Mucosa of descending colon (tissue), 3 donors: ENCODE data around the gene AWAT1. TPM values are rescaled to one million over a fixed set of nuclear protein-coding genes. Genes with fewer than 3 reads are reported as not detected.
A peak's percentile ranks its signal among the peaks of the same experiment; 100 is the strongest.

Experiments
- ATAC-seq: fragments of 200-7000 bp; cut with Tn5 transposase; one replicate; pipeline ENCODE4 v1.9.1; 2020; ENCODE audit warnings: mild to moderate bottlenecking, moderate library complexity
- DNase-seq, 3 donors: peaks; one replicate each; pipeline ENCODE4 v3.0.0-alpha.2; 2020
- H3K36me3 ChIP-seq: fragments of 200-600 bp; one replicate; pipeline ENCODE4 v1.8.0; 2021; ENCODE audit warnings: low read depth, mild to moderate bottlenecking
- H3K4me1 ChIP-seq: fragments of 200-600 bp; one replicate; pipeline ENCODE4 v1.8.0; 2021; ENCODE audit warnings: low read depth, mild to moderate bottlenecking
- H3K4me3 ChIP-seq: fragments of 200-600 bp; one replicate; pipeline ENCODE4 v1.8.0; 2021; ENCODE audit warnings: mild to moderate bottlenecking
- H3K9me3 ChIP-seq: fragments of 200-600 bp; one replicate; pipeline ENCODE4 v1.8.0; 2021; ENCODE audit warnings: mild to moderate bottlenecking
- intact Hi-C, 2 donors: fragments of 100-400 bp; cut with DNase I in 1 of 2; cut with micrococcal nuclease in 1 of 2; formaldehyde crosslinking; loops; one replicate each; pipeline versions ENCODE4 v1.11.0 to v1.11.1; 2022; cut with DNase I, micrococcal nuclease
- total RNA-seq, 3 donors: library from RNA; stranded (reverse); fragmentation: NEBNext Ultra II Directional in 2 of 3; extraction: Animal tissue kit (Norgen Biotek cat#: 25700) in 2 of 3; gene quantifications; one replicate each; pipeline versions ENCODE4 v1.2.1 to v1.2.4, GENCODE V29; 2021 to 2023
- TF ChIP-seq, protein P1 (sequence below): fragments of 200-600 bp; IDR thresholded peaks from one replicate; pipeline ENCODE4 v1.8.0; 2022; ENCODE audit warnings: antibody characterized with exemption, mild to moderate bottlenecking
- donor health status: DM: no; HTN: no; CAD: no; lungs with moderate emphysema.
- donor health status: DM: no; HTN: no; CAD: no.
- donor health status: DM: no; HTN: yes; CAD: no.

Gene AWAT1
- total RNA-seq, 3 donors from 2014 or later: not detected

DNA sequence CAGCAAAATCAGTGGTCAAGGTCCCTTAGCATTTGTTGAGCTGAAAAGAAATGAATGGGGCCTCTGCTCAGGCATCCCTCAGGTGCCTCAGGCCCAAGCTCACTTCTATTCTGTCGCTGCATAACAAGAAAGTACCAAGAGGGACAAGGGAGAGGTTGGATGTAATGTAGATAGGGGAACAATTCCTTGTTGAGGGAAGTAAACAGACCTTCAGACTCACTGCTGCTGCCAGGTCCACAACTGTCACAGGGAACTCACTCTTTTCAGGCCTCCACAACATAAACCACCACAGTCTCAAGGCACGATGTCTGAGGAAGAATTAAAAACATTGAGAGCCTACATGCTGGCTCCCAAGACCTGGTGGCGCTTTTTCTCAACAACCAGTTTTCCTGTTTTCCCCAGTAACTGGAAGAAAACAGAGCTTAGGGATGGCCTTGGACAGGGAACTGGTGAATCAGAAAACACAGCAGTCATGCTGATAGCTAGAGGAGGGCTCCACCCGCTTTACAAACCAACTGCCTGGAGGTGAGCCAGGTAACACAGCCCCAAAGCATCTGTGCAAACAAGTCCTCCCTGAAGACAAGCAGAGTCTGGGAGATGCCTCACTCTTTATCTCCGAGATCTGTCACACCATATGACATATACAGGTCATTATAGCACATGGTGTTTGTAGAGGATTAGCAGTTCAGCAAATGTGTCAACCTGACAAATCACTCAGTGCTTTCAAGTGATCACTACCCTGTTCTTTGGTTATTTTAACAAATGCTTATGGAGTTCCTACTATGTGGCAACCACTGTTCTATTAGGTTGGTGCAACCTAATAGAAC, 14.3 kb upstream of the AWAT1 start:
- Histone ChIP-seq H3K9me3 (no peaks in the 10 kb centered on the region), H3K4me1 (no peaks in the 10 kb centered on the region), H3K36me3 (no peaks in the 10 kb centered on the region), H3K4me3 (no peak overlapping the region)
- intact Hi-C loops: no loop called here
- ATAC-seq: peak; percentile 97
- TF ChIP-seq, protein P1, sequence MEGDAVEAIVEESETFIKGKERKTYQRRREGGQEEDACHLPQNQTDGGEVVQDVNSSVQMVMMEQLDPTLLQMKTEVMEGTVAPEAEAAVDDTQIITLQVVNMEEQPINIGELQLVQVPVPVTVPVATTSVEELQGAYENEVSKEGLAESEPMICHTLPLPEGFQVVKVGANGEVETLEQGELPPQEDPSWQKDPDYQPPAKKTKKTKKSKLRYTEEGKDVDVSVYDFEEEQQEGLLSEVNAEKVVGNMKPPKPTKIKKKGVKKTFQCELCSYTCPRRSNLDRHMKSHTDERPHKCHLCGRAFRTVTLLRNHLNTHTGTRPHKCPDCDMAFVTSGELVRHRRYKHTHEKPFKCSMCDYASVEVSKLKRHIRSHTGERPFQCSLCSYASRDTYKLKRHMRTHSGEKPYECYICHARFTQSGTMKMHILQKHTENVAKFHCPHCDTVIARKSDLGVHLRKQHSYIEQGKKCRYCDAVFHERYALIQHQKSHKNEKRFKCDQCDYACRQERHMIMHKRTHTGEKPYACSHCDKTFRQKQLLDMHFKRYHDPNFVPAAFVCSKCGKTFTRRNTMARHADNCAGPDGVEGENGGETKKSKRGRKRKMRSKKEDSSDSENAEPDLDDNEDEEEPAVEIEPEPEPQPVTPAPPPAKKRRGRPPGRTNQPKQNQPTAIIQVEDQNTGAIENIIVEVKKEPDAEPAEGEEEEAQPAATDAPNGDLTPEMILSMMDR: no peak
- DNase-seq: peak; percentile 32 to 55 (median 47)

- H3K9me3 ChIP-seq: no peaks in the 10 kb centered on the region
- no peak for ATAC-seq
- H3K4me1 ChIP-seq: no peaks in the 10 kb centered on the region
- intact Hi-C loops: no loop called here
- no peak overlapping the region for H3K4me3 ChIP-seq
- no peaks in the 10 kb centered on the region for H3K36me3 ChIP-seq
- TF ChIP-seq, protein P1: no peak
- no peak for DNase-seq
Measured at GRCh38 chrX:70226048-70226447, 8.4 kb upstream of the AWAT1 start.

GRCh38 chrX:70226687-70227086, 7.8 kb upstream of the AWAT1 start:
- ATAC-seq (no peak), DNase-seq (no peak)
- H3K4me3 ChIP-seq: no peak overlapping the region
- H3K9me3 ChIP-seq: no peaks in the 10 kb centered on the region
- H3K4me1 ChIP-seq: no peaks in the 10 kb centered on the region
- TF ChIP-seq, protein P1: no peak
- no peaks in the 10 kb centered on the region for H3K36me3 ChIP-seq
- intact Hi-C loops: no loop called here

DNA sequence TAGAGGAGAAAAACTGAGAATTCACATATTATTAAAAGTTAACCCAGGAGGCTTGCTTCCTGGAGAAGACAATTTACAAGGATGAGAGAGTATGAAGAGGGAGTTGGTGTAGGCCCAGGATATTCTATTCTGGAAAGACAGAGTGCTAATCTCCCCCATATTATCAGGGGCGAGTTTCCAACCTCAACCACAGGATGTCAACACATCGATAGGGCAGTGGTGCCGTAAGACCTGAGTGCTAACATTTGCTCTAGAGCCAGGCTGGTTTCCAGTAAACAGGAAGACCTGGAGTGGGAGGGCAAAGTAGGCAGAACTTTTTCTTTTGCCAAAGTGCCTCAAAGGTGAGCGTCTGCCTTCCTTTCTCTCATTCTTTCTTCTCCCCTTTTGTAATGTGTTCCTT, 2.8 kb upstream of the AWAT1 start:
- H3K4me1 ChIP-seq: no peaks in the 10 kb centered on the region
- no peaks in the 10 kb centered on the region for H3K9me3 ChIP-seq
- ATAC-seq (no peak), DNase-seq (no peak)
- TF ChIP-seq, protein P1: no peak
- no peaks in the 10 kb centered on the region for H3K36me3 ChIP-seq
- intact Hi-C loops: no loop called here
- H3K4me3 ChIP-seq: no peak overlapping the region

DNA sequence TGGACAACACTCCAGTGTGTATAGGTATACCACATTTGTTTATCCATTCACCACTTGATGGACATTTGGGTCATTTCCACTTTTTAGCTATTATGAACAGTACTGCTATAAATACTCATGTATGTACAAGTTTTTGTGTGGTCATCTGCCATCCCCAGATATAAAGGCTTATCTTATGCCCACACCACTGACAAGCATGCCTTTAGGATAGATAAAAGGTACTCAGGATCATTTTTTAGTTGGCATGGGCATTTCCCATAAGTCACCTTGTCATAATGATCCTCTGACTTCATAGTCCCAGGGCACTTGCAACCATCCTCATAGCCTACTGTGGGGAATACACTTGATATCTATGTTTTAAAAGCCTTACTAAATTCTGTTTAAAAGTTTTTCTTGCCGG, 6.3 kb downstream of the AWAT1 start:
- no peaks in the 10 kb centered on the region for H3K36me3 ChIP-seq
- intact Hi-C loops: no loop called here
- no peak overlapping the region for H3K4me3 ChIP-seq
- H3K4me1 ChIP-seq: no peaks in the 10 kb centered on the region
- ATAC-seq (no peak), DNase-seq (no peak)
- TF ChIP-seq, protein P1: no peak
- H3K9me3 ChIP-seq: no peaks in the 10 kb centered on the region
